Measurements from ENCODE around the gene CES5A.
"Not testable (repeated sequence)": the region's sequence is repeated elsewhere in the genome, so short reads cannot be mapped to it uniquely, and the experiment has no call there.

CES5A gene

DNA sequence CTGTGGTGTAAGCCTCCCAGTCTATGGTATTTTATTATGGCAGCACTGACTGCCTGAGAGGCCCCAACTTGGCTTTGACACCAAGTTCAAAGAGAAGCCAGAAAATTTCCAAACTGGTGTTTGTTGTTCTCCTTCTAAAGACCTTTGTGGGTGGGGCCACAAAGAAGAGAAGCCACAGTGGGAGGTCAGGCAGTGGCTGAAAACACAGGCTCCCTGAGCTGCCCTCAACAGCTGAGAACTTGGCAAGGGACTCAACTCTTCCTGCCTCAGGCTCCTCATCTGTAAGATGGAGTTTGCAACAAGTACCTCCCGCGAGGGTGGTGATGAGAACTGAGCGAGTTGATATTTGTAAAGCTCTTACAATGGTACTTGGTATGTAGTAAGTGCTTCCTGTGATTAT lies 18.2 kb downstream of the CES5A start:
- H3K9me3 ChIP-seq (ENCODE audit: control insufficient read depth, insufficient read depth, low read length) = no peaks in the 10 kb centered on the region
- no peaks in the 10 kb centered on the region for H3K36me3 ChIP-seq (ENCODE audit: insufficient read depth, low read length)
- no peaks in the 10 kb centered on the region for H3K4me1 ChIP-seq (ENCODE audit: insufficient read depth, low read length)
- no peak overlapping the region for H3K9ac ChIP-seq (ENCODE audit: low read depth, low read length)

DNA sequence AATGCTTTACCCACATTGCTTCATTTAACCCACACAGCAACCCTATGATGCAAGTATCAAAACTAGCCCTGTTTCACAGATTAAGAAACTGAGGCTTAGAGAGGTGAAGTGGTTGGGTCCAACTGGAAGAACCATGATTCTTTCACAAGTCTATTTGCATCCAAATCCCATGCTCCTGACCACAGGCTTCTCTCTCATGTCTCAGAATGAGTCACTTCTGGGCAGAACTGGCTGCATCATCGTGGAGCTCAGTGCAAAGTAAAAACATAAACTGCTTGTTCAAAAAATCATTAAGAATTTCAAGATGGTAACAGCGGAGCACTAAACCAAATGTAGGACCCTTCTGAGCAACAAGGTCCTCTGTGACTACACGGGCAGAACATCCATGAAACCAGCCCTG lies 22.1 kb downstream of the CES5A start:
- no peaks in the 10 kb centered on the region for H3K9me3 ChIP-seq (ENCODE audit: control insufficient read depth, insufficient read depth, low read length)

GRCh38 chr16:55849536-55849935 lies 25.6 kb downstream of the CES5A start:
- Histone ChIP-seq H3K36me3 (ENCODE audit: insufficient read depth, low read length) (no peaks in the 10 kb centered on the region), H3K9ac (ENCODE audit: low read depth, low read length) (no peak overlapping the region), H3K4me1 (ENCODE audit: insufficient read depth, low read length) (no peaks in the 10 kb centered on the region), H3K9me3 (ENCODE audit: control insufficient read depth, insufficient read depth, low read length) (no peaks in the 10 kb centered on the region)

More for the DNA sequence above, 22.1 kb downstream of the CES5A start:
- Histone ChIP-seq H3K9ac (ENCODE audit: low read depth, low read length) (no peak overlapping the region), H3K4me1 (ENCODE audit: insufficient read depth, low read length) (no peaks in the 10 kb centered on the region), H3K36me3 (ENCODE audit: insufficient read depth, low read length) (no peaks in the 10 kb centered on the region)

- Histone ChIP-seq H3K4me1 (ENCODE audit: insufficient read depth, low read length) (no peaks in the 10 kb centered on the region), H3K9me3 (ENCODE audit: control insufficient read depth, insufficient read depth, low read length) (no peaks in the 10 kb centered on the region), H3K36me3 (ENCODE audit: insufficient read depth, low read length) (no peaks in the 10 kb centered on the region), H3K9ac (ENCODE audit: low read depth, low read length) (no peak overlapping the region)
Measured at GRCh38 chr16:55846598-55847346, 28.4 kb downstream of the CES5A start.

DNA sequence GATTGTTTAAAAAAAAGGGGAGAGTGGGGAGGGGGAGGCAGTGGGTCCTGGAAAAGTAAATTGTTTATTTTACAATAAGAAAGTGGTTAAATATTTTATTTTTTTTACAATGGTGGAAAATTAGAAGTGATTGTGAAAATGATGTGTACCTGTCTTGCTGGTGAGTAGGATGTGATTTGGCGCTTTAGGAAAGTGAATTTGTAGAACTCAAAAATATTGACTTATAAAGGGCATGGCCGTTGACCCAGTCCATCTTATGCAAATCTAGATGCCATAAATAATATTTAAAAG lies 32.1 kb downstream of the CES5A start:
- no peaks in the 10 kb centered on the region for H3K36me3 ChIP-seq (ENCODE audit: insufficient read depth, low read length)
- H3K4me1 ChIP-seq (ENCODE audit: insufficient read depth, low read length) = no peaks in the 10 kb centered on the region
- no peaks in the 10 kb centered on the region for H3K9me3 ChIP-seq (ENCODE audit: control insufficient read depth, insufficient read depth, low read length)
- H3K9ac ChIP-seq (ENCODE audit: low read depth, low read length) = no peak overlapping the region

GRCh38 chr16:55842369-55843104 lies 32.6 kb downstream of the CES5A start:
- H3K9me3 ChIP-seq (ENCODE audit: control insufficient read depth, insufficient read depth, low read length) = no peaks in the 10 kb centered on the region
- no peaks in the 10 kb centered on the region for H3K36me3 ChIP-seq (ENCODE audit: insufficient read depth, low read length)
- no peak overlapping the region for H3K9ac ChIP-seq (ENCODE audit: low read depth, low read length)
- no peaks in the 10 kb centered on the region for H3K4me1 ChIP-seq (ENCODE audit: insufficient read depth, low read length)

DNA sequence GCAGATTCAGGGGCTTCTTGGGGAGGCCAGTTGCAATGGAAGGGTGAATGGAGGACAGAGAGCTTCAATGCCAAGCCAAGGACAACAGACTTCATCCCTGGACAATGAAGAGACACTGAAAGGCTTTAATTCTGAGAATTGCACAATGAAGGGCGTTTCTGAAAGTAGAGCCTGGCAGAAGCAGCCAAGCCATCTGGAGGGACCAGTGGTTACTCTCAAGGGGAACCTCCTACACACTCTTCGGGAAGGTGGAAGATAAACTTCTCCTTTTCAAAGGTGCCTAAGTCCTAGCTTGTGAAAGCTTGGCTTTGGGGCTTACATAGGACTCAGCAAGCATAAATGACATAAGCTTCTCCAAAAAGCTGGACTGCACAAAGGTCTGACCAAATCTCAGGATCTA lies 36.1 kb downstream of the CES5A start:
- H3K4me1 ChIP-seq (ENCODE audit: insufficient read depth, low read length) = no peaks in the 10 kb centered on the region

DNA sequence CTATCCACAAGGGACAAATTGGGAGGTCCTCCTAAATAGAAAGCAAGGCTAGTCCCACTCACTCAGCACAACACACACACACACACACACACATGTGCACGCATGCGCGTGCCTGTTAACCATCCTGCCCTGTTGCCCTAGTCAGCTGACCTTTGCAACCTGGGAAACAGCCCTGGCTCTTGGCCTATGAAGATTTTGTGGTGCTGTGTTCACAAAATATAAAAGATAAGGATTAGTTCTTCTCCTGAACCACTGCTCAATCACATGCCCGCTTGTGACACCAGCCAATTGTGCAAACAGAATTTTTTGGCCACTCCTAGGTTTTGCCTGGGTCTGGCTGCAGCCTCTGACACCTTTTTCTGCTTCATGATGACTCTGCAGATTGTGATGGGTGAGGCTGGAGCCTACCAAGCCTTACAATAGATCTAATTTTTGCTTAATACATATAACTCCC lies 39.0 kb downstream of the CES5A start:
- no peaks in the 10 kb centered on the region for H3K36me3 ChIP-seq (ENCODE audit: insufficient read depth, low read length)
- H3K9me3 ChIP-seq (ENCODE audit: control insufficient read depth, insufficient read depth, low read length) = no peaks in the 10 kb centered on the region
- H3K9ac ChIP-seq (ENCODE audit: low read depth, low read length) = no peak overlapping the region
- no peaks in the 10 kb centered on the region for H3K4me1 ChIP-seq (ENCODE audit: insufficient read depth, low read length)

More for the DNA sequence above, 36.1 kb downstream of the CES5A start:
- no peaks in the 10 kb centered on the region for H3K36me3 ChIP-seq (ENCODE audit: insufficient read depth, low read length)
- no peak overlapping the region for H3K9ac ChIP-seq (ENCODE audit: low read depth, low read length)
- H3K9me3 ChIP-seq (ENCODE audit: control insufficient read depth, insufficient read depth, low read length) = no peaks in the 10 kb centered on the region

GRCh38 chr16:55835581-55835980 lies 39.6 kb downstream of the CES5A start:
- no peak overlapping the region for H3K9ac ChIP-seq (ENCODE audit: low read depth, low read length)
- H3K36me3 ChIP-seq (ENCODE audit: insufficient read depth, low read length) = no peaks in the 10 kb centered on the region
- H3K4me1 ChIP-seq (ENCODE audit: insufficient read depth, low read length) = no peaks in the 10 kb centered on the region
- H3K9me3 ChIP-seq (ENCODE audit: control insufficient read depth, insufficient read depth, low read length) = no peaks in the 10 kb centered on the region

DNA sequence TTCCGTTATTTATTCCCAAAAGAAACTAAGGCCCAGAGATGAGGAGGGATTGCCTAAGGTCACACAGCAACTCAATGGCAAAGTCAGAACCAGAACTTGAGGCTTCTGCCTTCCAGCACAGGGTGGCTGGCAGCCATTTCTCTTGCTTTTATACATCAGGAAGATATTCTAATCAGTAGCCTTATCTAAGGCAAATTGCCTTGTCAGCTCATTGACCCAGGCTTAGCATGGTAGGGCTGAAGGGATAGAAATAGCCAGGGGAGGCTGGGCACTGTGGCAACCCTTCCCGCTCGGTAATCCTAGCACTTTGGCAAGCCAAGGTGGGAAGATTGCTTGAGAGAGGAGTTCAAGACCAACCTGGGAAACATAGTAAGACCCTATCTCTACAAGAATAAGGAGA lies 40.0 kb downstream of the CES5A start:
- H3K4me1 ChIP-seq (ENCODE audit: insufficient read depth, low read length); H3K9me3 ChIP-seq (ENCODE audit: control insufficient read depth, insufficient read depth, low read length); H3K9ac ChIP-seq (ENCODE audit: low read depth, low read length); H3K36me3 ChIP-seq (ENCODE audit: insufficient read depth, low read length): not testable (repeated sequence)

- no peak overlapping the region for H3K9ac ChIP-seq (ENCODE audit: low read depth, low read length)
- no peaks in the 10 kb centered on the region for H3K4me1 ChIP-seq (ENCODE audit: insufficient read depth, low read length)
- no peaks in the 10 kb centered on the region for H3K9me3 ChIP-seq (ENCODE audit: control insufficient read depth, insufficient read depth, low read length)
Measured at GRCh38 chr16:55834049-55834448, 41.1 kb downstream of the CES5A start.

GRCh38 chr16:55832773-55833691 lies 42.1 kb downstream of the CES5A start, which contains the start of gene CES1:
Gene CES1 (minus strand): TSS chr16:55833096. CDS start chr16:55833055, 41 bp downstream.
- Histone ChIP-seq H3K4me1 (ENCODE audit: insufficient read depth, low read length) (no peaks in the 10 kb centered on the region), H3K9me3 (ENCODE audit: control insufficient read depth, insufficient read depth, low read length) (no peaks in the 10 kb centered on the region), H3K9ac (ENCODE audit: low read depth, low read length) (no peak within 1 kb of the TSS), H3K36me3 (ENCODE audit: insufficient read depth, low read length) (no peaks in the 10 kb centered on the region)

More at GRCh38 chr16:55834049-55834448, 41.1 kb downstream of the CES5A start:
- H3K36me3 ChIP-seq (ENCODE audit: insufficient read depth, low read length) = no peaks in the 10 kb centered on the region

GRCh38 chr16:55832425-55832772 lies 42.8 kb downstream of the CES5A start:
- Histone ChIP-seq H3K4me1 (ENCODE audit: insufficient read depth, low read length) (no peaks in the 10 kb centered on the region), H3K9ac (ENCODE audit: low read depth, low read length) (no peak overlapping the region), H3K9me3 (ENCODE audit: control insufficient read depth, insufficient read depth, low read length) (no peaks in the 10 kb centered on the region), H3K36me3 (ENCODE audit: insufficient read depth, low read length) (no peaks in the 10 kb centered on the region)

GRCh38 chr16:55830658-55831294 lies 44.4 kb downstream of the CES5A start:
- H3K36me3 ChIP-seq (ENCODE audit: insufficient read depth, low read length) = no peaks in the 10 kb centered on the region
- no peaks in the 10 kb centered on the region for H3K4me1 ChIP-seq (ENCODE audit: insufficient read depth, low read length)
- H3K9me3 ChIP-seq (ENCODE audit: control insufficient read depth, insufficient read depth, low read length) = no peaks in the 10 kb centered on the region
- no peak overlapping the region for H3K9ac ChIP-seq (ENCODE audit: low read depth, low read length)
